BLaER1 (cell line): ENCODE data around the gene MYO10.
"Not testable (repeated sequence)": the region's sequence is repeated elsewhere in the genome, so short reads cannot be mapped to it uniquely, and the experiment has no call there.

Experiments used
- H3K27ac ChIP-seq: shearing (Covaris generic); formaldehyde crosslinking; 2 replicates; pipeline ENCODE4 v1.8.1; 2022
- H3K27me3 ChIP-seq: shearing (Covaris generic); formaldehyde crosslinking; 2 replicates; pipeline ENCODE4 v1.8.1; 2022
- H3K36me3 ChIP-seq: shearing (Covaris generic); formaldehyde crosslinking; 2 replicates; pipeline ENCODE4 v1.8.1; 2022
- H3K4me1 ChIP-seq: shearing (Covaris generic); formaldehyde crosslinking; 2 replicates; pipeline ENCODE4 v1.8.1; 2022
- H3K4me2 ChIP-seq: shearing (Covaris generic); formaldehyde crosslinking; 2 replicates; pipeline ENCODE4 v1.8.1; 2022
- H3K4me3 ChIP-seq: shearing (Covaris generic); formaldehyde crosslinking; 2 replicates; pipeline ENCODE4 v1.8.1; 2022
- H3K9ac ChIP-seq: shearing (Covaris generic); formaldehyde crosslinking; 2 replicates; pipeline ENCODE4 v1.8.1; 2022
- H3K9me3 ChIP-seq: shearing (Covaris generic); formaldehyde crosslinking; 2 replicates; pipeline ENCODE4 v1.8.1; 2022
- H4K20me1 ChIP-seq: shearing (Covaris generic); formaldehyde crosslinking; 2 replicates; pipeline ENCODE4 v1.8.1; 2022
- Cebpa-rat ChIP-seq: shearing (Covaris generic); IDR thresholded peaks from 2 replicates; pipeline ENCODE4 v1.8.1; 2022

The MYO10 gene

DNA sequence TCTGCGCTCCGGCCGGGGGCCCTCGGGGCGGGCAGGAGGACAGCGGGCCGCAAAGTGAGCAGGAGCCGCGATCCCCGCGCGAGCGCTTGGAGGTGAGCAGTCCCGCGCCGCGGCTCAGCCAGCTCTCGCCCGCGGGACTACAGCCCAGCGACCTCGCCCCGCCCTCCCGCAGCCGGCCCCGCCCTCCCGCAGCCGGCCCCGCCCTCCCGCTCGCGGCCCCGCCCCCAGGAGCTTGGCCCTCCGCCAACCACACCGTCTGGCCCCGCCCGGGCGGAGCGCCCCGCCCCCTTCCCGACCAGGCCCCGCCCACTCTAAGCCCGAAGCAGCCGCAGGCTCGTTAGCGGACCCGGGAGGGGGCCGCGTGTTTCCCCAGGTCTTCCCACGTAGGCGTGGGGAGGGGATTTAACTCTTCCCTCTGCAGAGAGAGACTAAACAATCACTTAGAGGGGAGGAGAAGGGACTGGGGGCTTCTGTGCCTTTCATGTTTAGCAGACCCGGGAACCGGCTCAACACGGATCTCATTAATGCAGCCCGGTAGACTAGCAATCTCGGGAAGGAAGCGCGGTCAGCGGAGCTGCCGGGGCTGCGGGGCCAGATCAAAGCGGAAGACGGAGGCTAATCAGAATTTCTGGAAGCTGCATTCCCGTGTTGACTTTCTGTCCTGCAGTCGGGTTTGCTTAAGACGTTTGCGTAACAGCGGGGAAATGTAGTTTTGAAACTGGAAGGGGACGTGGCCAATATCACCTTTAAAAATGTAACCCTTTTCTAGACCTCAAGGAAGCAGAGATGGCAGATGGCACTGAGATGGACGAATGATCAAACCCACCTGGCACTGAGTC lies at the start of gene MYO10:
Gene MYO10 (minus strand): TSS at position 139 of the 839 bp plus-strand sequence. CDS start 480 bp downstream, outside the sequence.
- Histone ChIP-seq H4K20me1 (no peaks in the 10 kb centered on the region), H3K4me1 (no peaks in the 10 kb centered on the region), H3K9ac (no peak within 1 kb of the TSS), H3K27me3 (no peaks in the 10 kb centered on the region), H3K27ac (no peak within 1 kb of the TSS), H3K36me3 (no peaks in the 10 kb centered on the region), H3K4me2 (no peak within 1 kb of the TSS), H3K9me3 (peaks cover 17% of the 10 kb centered on the region), H3K4me3 (no peak within 1 kb of the TSS)
- no peak for TF ChIP-seq Cebpa-rat

DNA sequence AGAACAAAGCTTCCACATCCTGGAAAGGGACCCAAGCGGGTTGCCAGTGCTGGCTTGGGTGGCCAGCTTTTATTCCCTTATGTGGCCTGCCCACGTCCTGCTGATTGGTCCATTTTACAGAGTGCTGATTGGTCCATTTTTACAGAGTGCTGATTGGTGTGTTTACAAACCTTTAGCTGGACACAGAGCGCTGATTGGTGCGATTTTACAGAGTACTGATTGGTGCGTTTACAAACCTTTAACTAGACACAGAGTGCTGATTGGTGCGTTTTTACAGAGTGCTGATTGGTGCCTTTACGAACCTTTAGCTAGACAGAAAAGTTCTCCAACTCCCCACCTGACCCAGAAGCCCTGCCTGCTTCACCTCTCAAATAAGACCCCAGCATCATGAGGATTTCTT lies 49.2 kb upstream of the MYO10 start:
- not testable (repeated sequence) for H3K4me2 ChIP-seq, H3K9me3 ChIP-seq, H4K20me1 ChIP-seq, H3K27ac ChIP-seq, H3K27me3 ChIP-seq, H3K9ac ChIP-seq, H3K4me3 ChIP-seq, H3K4me1 ChIP-seq, H3K36me3 ChIP-seq

DNA sequence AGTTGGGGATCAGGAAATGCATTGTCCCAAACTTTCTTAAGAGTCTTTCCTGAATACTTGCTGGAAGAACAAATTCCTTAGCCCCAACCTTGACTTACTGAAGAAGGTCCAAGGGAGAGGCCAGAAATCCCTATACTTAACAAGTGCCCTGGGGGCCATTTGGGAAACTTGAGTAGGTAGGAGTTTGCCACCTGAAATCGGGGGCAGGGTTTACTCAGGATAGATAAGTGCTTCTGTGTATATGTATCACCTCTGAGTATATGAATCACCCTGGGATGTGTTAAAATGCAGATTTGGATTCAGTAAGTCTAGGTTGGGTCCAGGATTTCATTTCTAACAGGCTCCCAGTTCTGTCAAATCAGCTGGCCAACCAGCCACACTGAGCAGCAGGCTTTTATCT lies 47.9 kb upstream of the MYO10 start:
- no peak overlapping the region for H3K4me3 ChIP-seq
- no peak for TF ChIP-seq Cebpa-rat
- no peaks in the 10 kb centered on the region for H3K27me3 ChIP-seq

DNA sequence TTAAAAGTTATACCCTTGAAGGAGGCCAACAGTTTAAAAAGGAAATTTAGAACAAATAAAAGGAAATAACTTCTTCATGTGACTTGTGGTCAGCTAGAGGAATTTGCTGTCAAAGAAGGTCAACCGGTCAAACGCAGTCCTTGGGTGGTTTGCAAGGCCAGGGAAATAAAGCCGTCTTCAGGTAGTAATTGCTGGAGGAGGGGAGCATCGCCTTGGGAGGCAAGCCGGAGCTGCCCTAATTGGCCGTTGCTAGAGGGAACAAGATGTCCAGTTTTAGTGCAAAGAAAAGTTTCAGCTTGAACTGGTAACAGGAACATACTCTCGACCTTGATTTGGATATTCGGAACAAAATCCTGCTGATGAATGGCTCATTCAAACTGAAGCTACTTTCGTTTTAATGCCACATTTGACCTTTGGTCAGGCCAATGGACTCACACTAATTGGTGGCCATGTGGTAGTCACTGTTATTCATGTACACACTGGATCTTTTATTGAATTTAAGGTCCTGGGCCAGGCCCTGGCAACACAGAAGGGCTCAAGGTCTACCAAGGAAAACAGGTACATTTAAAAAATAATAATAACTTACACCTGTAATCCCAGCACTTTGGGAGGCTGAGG lies 47.0 kb upstream of the MYO10 start:
- H3K27ac ChIP-seq, result no peak overlapping the region

More for the DNA sequence above, 47.9 kb upstream of the MYO10 start:
- Histone ChIP-seq H4K20me1 (no peaks in the 10 kb centered on the region), H3K4me2 (no peak overlapping the region), H3K4me1 (no peaks in the 10 kb centered on the region), H3K9me3 (no peaks in the 10 kb centered on the region; the same call in 1 of the 2 replicates), H3K36me3 (no peaks in the 10 kb centered on the region), H3K27ac (no peak overlapping the region), H3K9ac (no peak overlapping the region)

GRCh38 chr5:16981700-16982099 lies 45.6 kb upstream of the MYO10 start:
- H3K9ac ChIP-seq, result no peak overlapping the region
- no peak for TF ChIP-seq Cebpa-rat

More for the DNA sequence above, 47.0 kb upstream of the MYO10 start:
- H4K20me1 ChIP-seq, result no peaks in the 10 kb centered on the region
- TF ChIP-seq Cebpa-rat, result no peak
- H3K4me1 ChIP-seq, result no peaks in the 10 kb centered on the region
- H3K9ac ChIP-seq, result no peak overlapping the region
- H3K27me3 ChIP-seq, result no peaks in the 10 kb centered on the region
- no peaks in the 10 kb centered on the region; the same call in 1 of the 2 replicates for H3K9me3 ChIP-seq
- H3K4me2 ChIP-seq, result no peak overlapping the region
- no peaks in the 10 kb centered on the region for H3K36me3 ChIP-seq
- no peak overlapping the region for H3K4me3 ChIP-seq

DNA sequence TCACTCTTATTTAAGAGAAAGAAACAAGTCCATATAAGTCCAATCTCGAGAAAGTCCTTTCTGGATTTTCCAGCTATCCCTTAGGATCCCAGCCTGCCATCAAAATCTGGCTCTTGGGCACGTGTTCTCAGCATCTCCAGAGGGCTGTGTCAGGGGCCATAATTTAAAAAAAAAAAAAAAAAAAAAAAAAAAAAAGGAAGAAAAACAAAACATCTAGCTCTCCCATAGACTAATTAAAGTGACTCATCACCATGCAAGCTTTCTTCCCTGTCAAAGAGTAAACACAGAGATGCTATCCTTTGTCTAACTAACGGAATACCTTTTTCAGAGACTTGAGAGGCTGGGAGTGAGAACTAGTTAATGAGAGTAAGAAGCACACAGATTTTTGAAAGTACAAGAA lies 44.9 kb upstream of the MYO10 start:
- Histone ChIP-seq H3K9ac (no peak overlapping the region), H3K36me3 (no peaks in the 10 kb centered on the region), H3K4me2 (no peak overlapping the region), H3K27ac (no peak overlapping the region), H3K27me3 (no peaks in the 10 kb centered on the region), H3K4me1 (peaks cover 8% of the 10 kb centered on the region), H3K4me3 (no peak overlapping the region), H4K20me1 (no peaks in the 10 kb centered on the region), H3K9me3 (no peaks in the 10 kb centered on the region; the same call in 1 of the 2 replicates)
- no peak for TF ChIP-seq Cebpa-rat

More at GRCh38 chr5:16981700-16982099, 45.6 kb upstream of the MYO10 start:
- H3K4me2 ChIP-seq, result no peak overlapping the region
- peaks cover 1% of the 10 kb centered on the region for H3K4me1 ChIP-seq
- no peaks in the 10 kb centered on the region for H4K20me1 ChIP-seq
- H3K9me3 ChIP-seq, result no peaks in the 10 kb centered on the region; the same call in 1 of the 2 replicates
- H3K4me3 ChIP-seq, result no peak overlapping the region
- no peaks in the 10 kb centered on the region for H3K36me3 ChIP-seq
- H3K27me3 ChIP-seq, result no peaks in the 10 kb centered on the region
- H3K27ac ChIP-seq, result no peak overlapping the region

- H3K27me3 ChIP-seq, result no peaks in the 10 kb centered on the region
- H3K9ac ChIP-seq, result no peak overlapping the region
- no peaks in the 10 kb centered on the region for H4K20me1 ChIP-seq
- no peak overlapping the region for H3K27ac ChIP-seq
- no peak overlapping the region for H3K4me2 ChIP-seq
- peaks cover 24% of the 10 kb centered on the region for H3K4me1 ChIP-seq
- no peaks in the 10 kb centered on the region for H3K36me3 ChIP-seq
- H3K4me3 ChIP-seq, result no peak overlapping the region
- TF ChIP-seq Cebpa-rat, result no peak
- no peaks in the 10 kb centered on the region for H3K9me3 ChIP-seq
Measured at GRCh38 chr5:16978296-16978695, 42.2 kb upstream of the MYO10 start.

DNA sequence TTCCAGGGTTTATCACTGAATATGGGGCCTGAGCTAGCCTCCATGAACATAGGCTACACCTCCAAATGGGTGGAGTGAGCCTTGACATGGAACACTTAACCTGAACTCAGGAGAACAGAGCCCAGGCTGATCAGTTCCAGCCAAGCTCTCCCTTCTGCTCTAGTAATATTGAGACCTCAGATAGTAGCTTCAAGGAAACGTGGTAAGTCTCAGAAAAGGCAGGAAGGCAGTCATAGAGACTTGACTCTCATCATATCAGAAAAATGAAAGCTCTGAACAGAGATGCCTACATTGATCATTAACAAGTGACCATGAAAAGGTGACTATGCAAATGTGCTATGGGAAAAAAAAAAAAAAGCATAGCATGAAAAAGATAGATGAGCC lies 40.5 kb upstream of the MYO10 start:
- Histone ChIP-seq H4K20me1 (no peaks in the 10 kb centered on the region), H3K4me1 (peaks cover 24% of the 10 kb centered on the region), H3K27ac (no peak overlapping the region), H3K9ac (no peak overlapping the region), H3K4me2 (peak overlapping the region; percentile 73; the same call in 1 of the 2 replicates), H3K36me3 (no peaks in the 10 kb centered on the region), H3K27me3 (no peaks in the 10 kb centered on the region), H3K4me3 (no peak overlapping the region), H3K9me3 (no peaks in the 10 kb centered on the region)
- no peak for TF ChIP-seq Cebpa-rat

- no peak for TF ChIP-seq Cebpa-rat
- 0 out of 2 replicates have a peak overlapping the region, but pooled peaks have one; percentile 30 for H3K27ac ChIP-seq
- H3K36me3 ChIP-seq, result no peaks in the 10 kb centered on the region
- H3K9me3 ChIP-seq, result no peaks in the 10 kb centered on the region
- no peak overlapping the region for H3K4me3 ChIP-seq
- H3K9ac ChIP-seq, result no peak overlapping the region
- H4K20me1 ChIP-seq, result no peaks in the 10 kb centered on the region
- peaks cover 24% of the 10 kb centered on the region for H3K4me1 ChIP-seq
- H3K4me2 ChIP-seq, result peak overlapping the region; percentile 73
- no peaks in the 10 kb centered on the region for H3K27me3 ChIP-seq
Measured at GRCh38 chr5:16975950-16976624, 40.0 kb upstream of the MYO10 start.

DNA sequence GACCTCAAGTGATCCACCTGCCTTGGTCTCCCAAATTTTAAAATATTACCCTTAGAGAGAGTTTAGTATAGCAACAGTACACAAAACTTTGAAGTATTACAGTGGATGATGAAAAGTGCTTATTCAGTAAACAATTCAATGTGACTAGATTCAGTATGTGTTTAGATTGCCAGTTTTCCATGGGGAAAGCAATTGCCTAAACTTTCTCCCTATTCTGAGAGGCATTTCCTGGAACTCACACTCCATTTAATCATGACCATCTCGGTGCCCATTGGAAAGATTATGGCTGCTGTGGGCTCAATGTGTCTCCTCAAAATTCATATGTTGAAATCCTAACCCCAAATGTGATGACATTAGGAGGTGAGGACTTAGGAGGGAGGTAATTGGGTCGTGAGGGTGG lies 38.9 kb upstream of the MYO10 start:
- Histone ChIP-seq H3K27ac (no peak overlapping the region), H3K4me2 (peak overlapping the region; percentile 73), H3K36me3 (no peaks in the 10 kb centered on the region), H4K20me1 (no peaks in the 10 kb centered on the region), H3K4me1 (peaks cover 24% of the 10 kb centered on the region), H3K9me3 (no peaks in the 10 kb centered on the region), H3K4me3 (no peak overlapping the region), H3K9ac (no peak overlapping the region), H3K27me3 (no peaks in the 10 kb centered on the region)
- TF ChIP-seq Cebpa-rat, result no peak
